ENCODE data around the gene NUP188.

Gene NUP188

GRCh38 chr9:129008986-129009583 lies 61.6 kb downstream of the NUP188 start:
- ChIA-PET CTCF (interaction anchor here (1.1 to 4.1 kb wide), 2 partner anchors 11 to 14 kb away, joined by 4 to 22 read pairs; no protein-coding TSS in a partner anchor), POLR2A (no interaction called here)
- DNase-seq (ENCODE audit: extremely low spot score): no peak

DNA sequence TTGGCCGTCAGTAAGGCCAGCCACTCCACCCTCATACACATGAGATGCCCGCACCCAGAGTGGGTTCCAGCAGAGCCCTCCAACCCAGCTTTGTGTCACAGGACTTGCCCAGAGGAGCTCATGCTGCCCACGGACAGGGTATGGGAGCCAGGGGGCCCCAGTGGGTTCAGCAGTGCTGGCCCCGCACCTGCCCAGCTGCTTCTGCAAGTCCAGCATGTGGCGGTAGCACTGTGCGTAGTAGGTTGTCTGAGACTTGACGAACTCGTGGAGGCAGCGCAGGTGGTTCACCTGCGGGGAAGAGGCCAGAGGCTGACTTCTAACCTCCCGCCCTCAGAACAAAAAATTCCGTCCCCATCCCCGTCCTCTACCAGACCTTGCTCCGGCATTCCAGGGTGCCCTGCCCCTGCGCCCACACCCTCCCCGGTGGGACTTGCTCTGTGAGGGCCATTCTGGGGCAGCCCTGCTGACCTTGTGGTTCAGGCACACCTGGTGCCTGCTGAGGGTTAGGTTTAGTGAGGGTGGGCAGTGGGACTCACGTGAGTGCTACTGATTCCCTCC lies 62.2 kb downstream of the NUP188 start:
- POLR2A ChIA-PET: no interaction called here
- DNase-seq (ENCODE audit: extremely low spot score): no peak
- TF ChIP-seq CTCF (IDR thresholded peaks at IDR 0.05; ENCODE audit: control extremely low read depth, extremely low read depth, low read depth, missing control alignments): no peak
- CTCF ChIA-PET: interaction anchor here (4.1 kb wide), 1 partner anchor 10 kb away, joined by 22 read pairs; no protein-coding TSS in a partner anchor

More at GRCh38 chr9:129008986-129009583, 61.6 kb downstream of the NUP188 start:
- TF ChIP-seq CTCF (IDR thresholded peaks at IDR 0.05; ENCODE audit: control extremely low read depth, extremely low read depth, low read depth, missing control alignments): no peak

DNA sequence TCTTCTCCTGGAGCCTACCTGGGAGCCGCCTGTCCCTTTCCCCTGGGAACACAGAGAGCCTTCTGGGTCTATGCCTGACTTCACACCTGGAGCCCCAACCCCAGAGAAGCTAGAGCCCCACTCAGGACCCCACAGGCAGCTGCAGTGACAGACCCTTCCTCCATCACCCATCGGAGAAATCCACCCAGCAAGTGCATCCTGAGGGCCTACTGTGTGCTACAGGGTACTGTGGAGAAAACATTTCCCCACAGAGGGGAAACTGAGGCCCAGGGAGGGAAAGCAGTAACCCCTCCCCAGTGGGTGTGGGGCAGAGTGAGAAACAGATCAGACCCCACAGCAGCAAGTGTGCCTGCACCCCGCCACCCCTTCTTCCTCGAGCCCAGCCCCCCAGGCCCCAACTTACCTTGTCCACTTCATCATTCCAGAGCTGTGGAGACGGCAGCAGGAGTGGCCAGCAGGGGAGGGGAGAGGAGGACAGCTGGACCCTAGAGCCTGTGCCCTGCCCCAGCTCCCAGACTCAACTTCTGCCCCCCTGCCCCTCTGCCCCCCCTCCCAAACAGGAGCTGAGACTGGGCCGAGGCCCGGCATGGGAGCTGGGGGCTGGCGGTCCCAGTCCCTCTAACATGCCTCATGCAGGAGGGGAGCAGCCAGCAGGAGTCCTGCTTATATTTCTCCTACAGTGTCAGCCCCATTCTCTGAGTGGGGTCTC lies 62.9 kb downstream of the NUP188 start:
- ChIA-PET CTCF (interaction anchor here (1.0 to 4.1 kb wide), 2 partner anchors 10 to 18 kb away, joined by 3 to 22 read pairs; partner anchors contain the start of gene SH3GLB2), POLR2A (no interaction called here)
- TF ChIP-seq CTCF (IDR thresholded peaks at IDR 0.05; ENCODE audit: control extremely low read depth, extremely low read depth, low read depth, missing control alignments): no peak
- DNase-seq (ENCODE audit: extremely low spot score): no peak

DNA sequence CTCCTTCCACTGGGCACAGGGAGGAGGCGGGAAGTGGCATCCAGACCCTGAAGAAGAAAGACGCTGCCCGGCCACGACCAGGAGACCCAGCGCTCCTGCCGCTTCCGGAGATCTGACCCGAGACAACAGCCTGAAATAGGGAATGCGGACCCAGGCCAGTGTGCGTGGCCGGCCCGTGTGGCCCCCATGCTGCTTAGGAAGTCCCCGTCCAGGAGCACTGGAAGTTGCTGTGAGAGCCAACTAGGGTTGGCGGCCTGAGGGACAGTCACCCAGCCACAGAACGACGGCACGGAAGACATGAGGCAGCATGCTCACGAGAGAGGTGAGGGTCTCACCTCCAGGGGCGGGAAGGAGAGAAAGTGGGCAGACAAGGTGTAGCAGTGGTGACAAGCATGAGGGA lies 63.7 kb downstream of the NUP188 start:
- ChIA-PET POLR2A (no interaction called here), CTCF (interaction anchor here (1.0 kb wide), 1 partner anchor 17 kb away, joined by 3 read pairs; the partner anchor contains the start of gene SH3GLB2)

GRCh38 chr9:129011761-129012181 lies 64.3 kb downstream of the NUP188 start:
- no peak for TF ChIP-seq CTCF (IDR thresholded peaks at IDR 0.05; ENCODE audit: control extremely low read depth, extremely low read depth, low read depth, missing control alignments)
- CTCF ChIA-PET: no interaction called here
- no peak for DNase-seq (ENCODE audit: extremely low spot score)
- POLR2A ChIA-PET: no interaction called here

More for the DNA sequence above, 63.7 kb downstream of the NUP188 start:
- no peak for DNase-seq (ENCODE audit: extremely low spot score)
- no peak for TF ChIP-seq CTCF (IDR thresholded peaks at IDR 0.05; ENCODE audit: control extremely low read depth, extremely low read depth, low read depth, missing control alignments)

GRCh38 chr9:129012343-129012742 lies 64.8 kb downstream of the NUP188 start:
- no peak for TF ChIP-seq CTCF (IDR thresholded peaks at IDR 0.05; ENCODE audit: control extremely low read depth, extremely low read depth, low read depth, missing control alignments)
- POLR2A ChIA-PET: no interaction called here
- DNase-seq (ENCODE audit: extremely low spot score): no peak
- CTCF ChIA-PET: no interaction called here

Data from GM10248 (cell line).